ENCODE data around the gene G2E3.
A peak's percentile ranks its signal among the peaks of the same experiment; 100 is the strongest.

GRCh38 chr14:30521899-30522736, 36.8 kb upstream of the G2E3 start:
- TF ChIP-seq CTCF (IDR thresholded peaks at IDR 0.05) (peak; percentile 47 to 53 (median 49)), POLR2A (IDR thresholded peaks at IDR 0.05) (no peak)
